GM13977 (cell line): ENCODE results near the gene KIF21B.

Source experiments
- DNase-seq: peaks from one replicate; pipeline ENCODE4 v3.0.0; 2012; ENCODE audit warnings: low spot score
- in situ Hi-C: fragments of 300-500 bp; cut with MboI; formaldehyde crosslinking; loops from one replicate; pipeline ENCODE4 v1.12.0; 2022; ENCODE audit warnings: low sequenced_read_pairs, low pct_unique_long_range_greater_than_20kb, mixed read lengths, inconsistent platforms; ENCODE audit not compliant: unreplicated experiment
- TF ChIP-seq, protein P1 (sequence below): IDR thresholded peaks from 2 replicates; pipeline ENCODE4 v1.5.1; 2012; ENCODE audit warnings: mild to moderate bottlenecking, control low read depth; ENCODE audit not compliant: insufficient read depth; ENCODE audit errors: extremely low read depth, missing control alignments

KIF21B gene

DNA sequence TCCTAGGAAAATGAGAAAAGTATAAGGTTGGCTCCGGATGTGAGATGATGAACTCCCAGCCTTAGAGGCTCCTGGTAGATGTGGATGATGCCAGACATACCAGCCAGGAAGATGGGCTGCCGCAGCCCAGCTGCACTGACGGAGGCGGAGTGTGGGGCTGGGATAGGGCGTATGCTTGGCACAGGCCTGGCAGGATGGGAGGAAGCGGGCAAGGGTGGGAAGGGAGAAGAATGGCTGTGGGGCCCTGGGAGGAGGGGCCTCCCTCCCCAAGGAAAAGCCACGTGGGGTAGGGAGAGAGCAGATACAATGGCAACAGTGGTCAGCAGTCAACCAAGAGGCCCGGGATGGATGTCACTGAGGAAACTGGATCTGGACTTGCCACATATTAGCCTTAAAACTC lies 41.3 kb upstream of the KIF21B start:
- no peak for DNase-seq
- TF ChIP-seq, protein P1, sequence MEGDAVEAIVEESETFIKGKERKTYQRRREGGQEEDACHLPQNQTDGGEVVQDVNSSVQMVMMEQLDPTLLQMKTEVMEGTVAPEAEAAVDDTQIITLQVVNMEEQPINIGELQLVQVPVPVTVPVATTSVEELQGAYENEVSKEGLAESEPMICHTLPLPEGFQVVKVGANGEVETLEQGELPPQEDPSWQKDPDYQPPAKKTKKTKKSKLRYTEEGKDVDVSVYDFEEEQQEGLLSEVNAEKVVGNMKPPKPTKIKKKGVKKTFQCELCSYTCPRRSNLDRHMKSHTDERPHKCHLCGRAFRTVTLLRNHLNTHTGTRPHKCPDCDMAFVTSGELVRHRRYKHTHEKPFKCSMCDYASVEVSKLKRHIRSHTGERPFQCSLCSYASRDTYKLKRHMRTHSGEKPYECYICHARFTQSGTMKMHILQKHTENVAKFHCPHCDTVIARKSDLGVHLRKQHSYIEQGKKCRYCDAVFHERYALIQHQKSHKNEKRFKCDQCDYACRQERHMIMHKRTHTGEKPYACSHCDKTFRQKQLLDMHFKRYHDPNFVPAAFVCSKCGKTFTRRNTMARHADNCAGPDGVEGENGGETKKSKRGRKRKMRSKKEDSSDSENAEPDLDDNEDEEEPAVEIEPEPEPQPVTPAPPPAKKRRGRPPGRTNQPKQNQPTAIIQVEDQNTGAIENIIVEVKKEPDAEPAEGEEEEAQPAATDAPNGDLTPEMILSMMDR = no peak
- in situ Hi-C loops = no loop called here

DNA sequence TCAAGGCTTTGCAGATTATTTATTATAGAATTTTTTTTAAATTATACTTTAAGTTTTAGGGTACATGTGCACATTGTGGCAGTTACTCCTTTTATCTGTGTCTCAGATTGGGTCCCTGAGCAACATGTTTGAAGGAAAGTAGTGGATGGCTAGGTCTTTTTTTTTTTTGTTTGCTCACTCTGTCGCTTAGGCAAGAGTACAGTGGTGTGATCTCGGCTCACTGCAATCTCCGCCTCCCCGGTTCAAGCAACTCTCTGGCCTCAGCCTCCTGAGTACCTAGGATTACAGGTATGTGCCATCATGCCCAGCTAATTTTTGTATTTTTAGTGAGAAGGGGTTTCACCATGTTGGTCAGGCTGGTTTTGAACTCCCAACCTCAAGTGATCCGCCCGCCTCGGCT lies 39.6 kb upstream of the KIF21B start:
- no peak for DNase-seq
- in situ Hi-C loops = no loop called here
- TF ChIP-seq, protein P1 = no peak

DNA sequence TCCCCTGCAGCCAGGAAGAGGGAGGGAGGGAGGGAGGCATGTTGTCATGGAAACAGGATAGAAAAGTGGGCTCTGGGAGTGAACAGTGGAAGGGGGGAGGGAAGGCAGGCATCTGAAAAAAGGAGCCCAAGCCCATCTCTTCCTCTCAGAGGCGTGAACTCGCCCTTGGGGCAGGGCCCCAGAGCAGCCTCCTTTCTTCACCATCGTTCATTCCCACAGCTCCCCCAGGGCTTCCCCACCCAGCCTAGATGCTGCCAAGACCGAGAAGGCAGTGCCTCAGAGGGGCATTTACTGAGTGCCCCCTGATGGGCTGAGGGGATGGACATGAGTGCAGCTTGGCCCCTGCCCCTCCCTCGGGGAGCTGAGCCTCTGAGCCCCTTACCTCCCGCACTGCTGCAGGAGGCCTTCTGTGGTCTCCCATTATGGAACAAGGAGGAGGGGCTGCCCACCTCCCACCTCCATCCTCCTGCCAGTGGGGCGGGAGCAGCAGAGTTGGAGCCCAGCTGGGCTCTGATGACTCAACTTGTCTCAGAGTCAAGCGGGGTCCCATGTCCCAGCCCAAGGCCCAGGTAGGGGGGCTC lies 39.1 kb upstream of the KIF21B start:
- DNase-seq = no peak
- in situ Hi-C loops = no loop called here
- TF ChIP-seq, protein P1 = no peak

DNA sequence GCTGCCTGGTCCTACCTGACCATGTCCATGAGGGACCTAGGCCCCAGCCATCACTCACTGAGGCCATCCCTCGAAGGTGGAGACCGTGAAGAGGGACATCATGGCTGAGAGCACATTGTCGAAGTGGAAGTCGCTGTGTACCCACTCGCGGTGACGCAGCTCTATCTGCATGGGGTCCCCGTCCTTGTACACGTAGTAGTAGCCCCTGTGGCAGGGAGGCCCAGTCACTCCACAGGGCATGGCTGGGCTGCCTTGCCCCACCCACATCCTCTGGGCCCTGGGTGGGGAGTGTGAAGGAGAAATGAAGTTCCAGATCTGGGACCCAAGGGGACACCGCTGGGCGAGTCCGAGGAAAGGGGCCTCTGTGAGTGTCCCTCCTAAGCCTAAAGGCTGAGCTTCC lies 38.4 kb upstream of the KIF21B start:
- in situ Hi-C loops = no loop called here
- DNase-seq = no peak
- TF ChIP-seq, protein P1 = no peak

DNA sequence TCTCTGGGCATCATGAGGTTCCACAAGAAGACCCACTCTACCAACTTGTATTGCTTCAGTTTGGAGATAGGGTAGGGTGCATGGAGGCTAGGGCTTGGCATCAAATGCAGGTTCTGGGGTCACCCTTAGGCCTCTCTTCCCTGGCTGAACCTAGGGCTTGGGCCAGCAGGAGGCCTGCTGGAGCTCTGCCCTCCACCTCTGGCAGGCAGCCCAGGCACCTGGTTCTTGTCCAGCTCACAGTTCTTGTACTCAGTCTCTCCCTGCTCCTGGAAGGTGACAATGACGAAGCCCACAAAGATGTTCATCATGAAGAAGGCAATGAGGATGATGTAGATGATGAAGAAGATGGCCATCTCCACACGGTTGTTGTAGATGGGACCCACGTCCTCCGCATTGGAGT lies 37.5 kb upstream of the KIF21B start:
- TF ChIP-seq, protein P1 = no peak
- DNase-seq = no peak
- in situ Hi-C loops = no loop called here

DNA sequence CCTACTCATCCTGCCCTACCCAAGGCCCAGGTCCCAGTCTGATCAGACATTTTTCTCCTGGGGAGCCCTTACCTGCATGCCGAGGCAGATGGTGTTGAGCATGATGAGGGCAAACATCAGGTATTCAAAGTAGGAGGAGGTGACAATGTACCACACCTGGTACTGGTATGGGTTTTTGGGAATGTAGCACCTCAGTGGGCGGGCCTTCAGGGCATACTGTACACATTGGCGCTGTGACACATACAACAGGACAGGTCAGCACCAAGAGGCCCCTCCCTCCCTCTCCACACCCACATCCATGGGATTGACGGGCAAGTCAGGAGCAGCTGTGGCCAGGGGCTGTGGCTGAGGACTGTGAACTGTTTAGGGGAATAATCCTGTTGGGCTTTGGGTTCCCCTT lies 37.1 kb upstream of the KIF21B start:
- no peak for DNase-seq
- TF ChIP-seq, protein P1 = no peak
- in situ Hi-C loops = no loop called here

DNA sequence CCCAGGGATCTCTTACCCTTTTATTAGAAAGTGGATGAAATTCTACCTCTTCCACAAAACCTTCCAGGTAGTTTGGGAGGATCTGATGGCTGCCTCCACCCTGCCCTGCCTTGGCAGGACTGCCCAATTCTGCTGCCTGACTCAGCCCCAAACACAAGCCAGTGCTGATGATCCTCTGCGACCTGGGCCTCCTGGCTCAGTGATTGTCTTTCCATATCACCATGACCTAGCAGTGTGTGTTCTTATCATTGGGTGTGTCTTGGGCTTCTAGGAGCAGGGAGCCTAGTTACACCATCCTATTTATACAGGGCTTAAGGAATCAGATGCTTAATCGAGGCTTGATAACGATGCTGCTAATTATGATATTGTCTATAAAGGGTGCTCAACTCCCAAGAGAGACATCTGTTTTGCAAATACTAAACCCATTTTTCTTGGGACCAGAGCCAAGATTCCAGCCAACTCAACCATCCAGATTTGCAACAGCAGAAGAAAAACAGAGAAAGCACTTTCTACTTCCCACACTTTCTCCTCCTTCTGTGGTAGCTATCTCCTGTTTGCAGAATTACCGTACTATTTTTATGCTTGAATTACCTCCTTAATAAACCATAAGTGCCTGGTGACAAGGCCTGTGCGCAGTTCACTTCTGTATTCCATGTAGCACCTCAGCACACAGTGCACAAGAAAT lies 36.5 kb upstream of the KIF21B start:
- TF ChIP-seq, protein P1 = no peak
- in situ Hi-C loops = no loop called here
- no peak for DNase-seq
